A549 (cell line): Measurements from ENCODE around the gene UNC5CL.

Source experiments
- CTCF ChIP-seq: fragments of >200 bp; sonication (Bioruptor Twin); formaldehyde crosslinking; IDR thresholded peaks from 3 replicates; pipeline ENCODE4 v1.5.1; 2016
- FOSL2 ChIP-seq, 2 experiments: fragments of 450-650 bp in 1 of 2; fragments of >200 bp in 1 of 2; sonication (Bioruptor Twin) in 1 of 2; formaldehyde crosslinking; IDR thresholded peaks; 2 replicates each; pipeline versions ENCODE4 v1.5.0 to v1.6.1; 2016 to 2020; ENCODE audit warnings: mild to moderate bottlenecking in 1 of 2, moderate library complexity in 1 of 2
- HOXA7 ChIP-seq: fragments of 250-450 bp; sonication (Bioruptor Pico); IDR thresholded peaks from 2 replicates; pipeline ENCODE4 v1.5.0; 2020; ENCODE audit warnings: mild to moderate bottlenecking, moderate library complexity
- JUN ChIP-seq, 2 experiments: fragments of >200 bp; sonication (Bioruptor Twin); formaldehyde crosslinking; IDR thresholded peaks; 2 replicates in 1 of 2; 3 replicates in 1 of 2; pipeline ENCODE4 v1.6.1; 2016 to 2017
- MAZ ChIP-seq: fragments of 150-350 bp; IDR thresholded peaks from 2 replicates; pipeline ENCODE4 v1.6.1; 2014; ENCODE audit warnings: antibody characterized with exemption, low read depth, low read length, borderline replicate concordance
- POLR2A ChIP-seq: IDR thresholded peaks from 2 replicates; pipeline ENCODE4 v1.6.1; 2012; ENCODE audit warnings: mild to moderate bottlenecking, low read length
- RAD21 ChIP-seq, 2 experiments: fragments of >200 bp in 1 of 2; sonication (Bioruptor Twin) in 1 of 2; formaldehyde crosslinking in 1 of 2; IDR thresholded peaks in 1 of 2; conservative IDR thresholded peaks in 1 of 2; 2 replicates in 1 of 2; 3 replicates in 1 of 2; pipeline ENCODE4 v1.6.1; 2012 to 2018; ENCODE audit warnings: inconsistent platforms in 1 of 2
- REST ChIP-seq: fragments of 200-600 bp; sonication (generic); IDR thresholded peaks from 2 replicates; pipeline ENCODE4 v1.6.1; 2016; ENCODE audit warnings: antibody characterized with exemption, mild to moderate bottlenecking, moderate library complexity
- RFX5 ChIP-seq: fragments of 450-650 bp; IDR thresholded peaks from 2 replicates; pipeline ENCODE4 v1.7.1; 2014; ENCODE audit warnings: antibody characterized with exemption, mild to moderate bottlenecking, moderate library complexity

- TF ChIP-seq RAD21 (conservative IDR thresholded peaks at IDR 0.05 in 1 of 2, IDR thresholded peaks at IDR 0.05 in 1 of 2) (peak in 1 of 2 experiments; percentile 39; a peak in 2 of 5 replicates), MAZ (no peak), HOXA7 (no peak), CTCF (peak; percentile 41), FOSL2 (IDR thresholded peaks at IDR 0.05) (no peak), FOSL2 (CRISPR knock-in tag; IDR thresholded peaks at IDR 0.05) (no peak), REST (no peak), RFX5 (no peak), POLR2A (no peak), JUN (IDR thresholded peaks at IDR 0.05) (no peak)
These were observed 39.5 kb downstream of the UNC5CL start for GRCh38 chr6:40999569-40999968.
